ENCODE measurements around the gene HOXC10.

- TF ChIP-seq CTCF (IDR thresholded peaks at IDR 0.05), result no peak
- TF ChIP-seq POLR2AphosphoS5 (IDR thresholded peaks at IDR 0.05), result no peak
- TF ChIP-seq POLR2A (IDR thresholded peaks at IDR 0.05), result no peak
These were observed 21.3 kb upstream of the HOXC10 start for GRCh38 chr12:53963434-53964314.
